HG02642 (cell line): ENCODE measurements around the gene FAM83C.

Source experiments
- ATAC-seq: cut with Tn5 transposase; IDR thresholded peaks from one replicate; pipeline ENCODE4 v1.9.1; 2021; ENCODE audit warnings: mild to moderate bottlenecking; ENCODE audit not compliant: unreplicated experiment, poor library complexity

Gene FAM83C

DNA sequence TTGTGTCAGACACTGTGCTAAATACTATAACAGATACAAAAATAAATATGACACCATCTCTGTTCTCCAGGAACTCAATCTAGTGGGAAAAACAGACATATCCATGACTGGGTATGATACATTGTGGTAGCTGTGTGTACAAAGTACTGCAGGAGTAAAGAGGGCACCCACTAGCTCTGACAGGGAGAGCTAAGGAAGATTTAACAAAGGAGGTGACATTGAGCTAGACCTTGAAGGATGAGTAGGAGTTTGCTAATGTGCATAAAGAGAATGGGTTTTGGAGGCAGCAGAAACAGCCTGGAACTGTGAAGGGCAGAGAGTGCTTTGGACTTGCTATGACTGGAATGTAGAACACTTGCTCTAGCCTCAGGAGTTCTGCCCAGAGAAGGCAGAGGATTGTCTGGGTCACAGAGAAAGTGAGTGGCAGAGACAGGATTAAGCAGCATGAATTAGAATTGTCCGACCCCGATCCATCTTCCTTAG is 51.4 kb downstream of the FAM83C start:
- no peak for ATAC-seq

DNA sequence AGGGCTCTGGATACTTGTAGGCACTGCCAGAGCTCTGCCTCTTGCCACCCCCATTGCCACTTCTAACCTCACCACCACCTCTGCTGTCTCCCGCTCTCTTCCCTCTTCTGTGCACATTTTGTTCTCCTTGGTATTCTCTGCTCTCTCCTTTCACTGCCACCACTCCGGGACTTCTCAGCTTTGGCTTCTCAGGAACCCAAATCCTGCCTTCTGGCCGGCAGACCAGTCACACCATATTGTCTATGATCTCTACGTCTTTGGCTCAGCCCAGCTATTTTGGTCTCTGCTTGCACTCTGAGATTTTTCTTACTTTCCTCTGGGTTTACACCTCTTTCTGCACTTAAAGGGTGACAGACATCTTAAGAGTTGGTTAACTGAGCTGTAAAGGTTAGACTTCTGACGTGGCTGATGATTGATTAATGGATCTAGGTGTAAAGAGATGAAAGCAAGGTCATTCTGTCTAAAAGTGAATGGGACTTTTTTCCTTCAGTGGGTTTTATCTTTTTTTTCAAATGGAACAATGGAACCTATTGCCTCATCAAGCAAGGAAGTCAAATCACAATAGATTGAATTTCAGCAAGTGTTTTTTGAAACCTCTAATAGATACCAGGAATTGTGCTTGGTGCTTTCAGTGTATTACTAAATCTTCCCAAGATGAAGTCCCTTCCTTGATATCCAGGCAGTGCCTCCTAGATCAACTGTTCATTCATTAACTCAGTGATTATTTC is 52.0 kb downstream of the FAM83C start:
- ATAC-seq = no peak

GRCh38 chr20:35238735-35239134 is 53.5 kb downstream of the FAM83C start:
- ATAC-seq = no peak

DNA sequence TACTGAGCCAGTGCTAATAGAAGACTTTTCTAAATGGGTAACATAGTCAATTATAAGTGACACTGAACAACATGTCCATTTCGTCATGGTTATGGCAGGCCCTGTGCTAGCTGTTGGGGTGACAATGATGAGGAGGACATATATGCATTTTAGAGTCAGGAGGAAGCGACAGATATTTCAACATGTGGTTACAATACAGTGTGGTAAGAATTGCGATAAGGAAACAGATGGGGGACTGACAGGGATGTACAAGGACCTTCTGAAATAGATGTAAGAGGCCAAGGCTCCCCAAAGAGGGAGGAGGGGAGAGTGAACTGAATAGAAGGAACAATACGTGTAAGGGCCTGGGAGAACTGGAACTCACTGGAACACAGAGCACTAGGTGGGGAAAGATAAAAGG is 54.1 kb downstream of the FAM83C start:
- no peak for ATAC-seq

GRCh38 chr20:35237486-35237885 is 54.7 kb downstream of the FAM83C start:
- ATAC-seq = no peak

GRCh38 chr20:35235881-35236280 is 56.3 kb downstream of the FAM83C start:
- no peak for ATAC-seq
